ENCODE measurements around the gene HSPA1L. TPM values are rescaled to one million over a fixed set of nuclear protein-coding genes. Genes with fewer than 3 reads are reported as not detected.

The HSPA1L gene
- total RNA-seq, 1 donor from 2014 or later = 5.2 TPM

- peaks cover 12 to 17% (median 16%) of the 10 kb centered on the region in 3 donors for H3K36me3 ChIP-seq (ENCODE audit: control insufficient read depth in 3 of 3, insufficient read depth in 3 of 3, low read length in 3 of 3)
- H3K4me3 ChIP-seq (ENCODE audit: low read length in 3 of 3) = no peak overlapping the region
- no peaks in the 10 kb centered on the region for H3K27me3 ChIP-seq (ENCODE audit: control insufficient read depth in 3 of 3, insufficient read depth in 3 of 3, low read length in 3 of 3)
- no peak overlapping the region for H3K9ac ChIP-seq (ENCODE audit: low read depth in 1 of 3, low read length in 3 of 3)
- peaks cover 0 to 6% (median 2%) of the 10 kb centered on the region in 3 donors for H3K4me1 ChIP-seq (ENCODE audit: control insufficient read depth in 3 of 3, insufficient read depth in 3 of 3, low read length in 3 of 3)
- no peaks in the 10 kb centered on the region for H3K9me3 ChIP-seq (ENCODE audit: control insufficient read depth in 3 of 3, low read length in 3 of 3)
- H3K27ac ChIP-seq (ENCODE audit: low read depth, low read length) = no peak overlapping the region
Observed at GRCh38 chr6:31767096-31767645, 47.9 kb downstream of the HSPA1L start.

GRCh38 chr6:31765910-31766794 lies 48.9 kb downstream of the HSPA1L start:
- peak overlapping the region in 2 of 3 donors; percentile 33 for H3K9ac ChIP-seq (ENCODE audit: low read depth in 1 of 3, low read length in 3 of 3)
- no peaks in the 10 kb centered on the region for H3K27me3 ChIP-seq (ENCODE audit: control insufficient read depth in 3 of 3, insufficient read depth in 3 of 3, low read length in 3 of 3)
- peaks cover 12 to 17% (median 16%) of the 10 kb centered on the region in 3 donors for H3K36me3 ChIP-seq (ENCODE audit: control insufficient read depth in 3 of 3, insufficient read depth in 3 of 3, low read length in 3 of 3)
- H3K27ac ChIP-seq (ENCODE audit: low read depth, low read length) = no peak overlapping the region
- peaks cover 0 to 6% (median 2%) of the 10 kb centered on the region in 3 donors for H3K4me1 ChIP-seq (ENCODE audit: control insufficient read depth in 3 of 3, insufficient read depth in 3 of 3, low read length in 3 of 3)
- no peaks in the 10 kb centered on the region for H3K9me3 ChIP-seq (ENCODE audit: control insufficient read depth in 3 of 3, low read length in 3 of 3)
- H3K4me3 ChIP-seq (ENCODE audit: low read length in 3 of 3) = peak overlapping the region in 2 of 3 donors; percentile 9 to 52

- Histone ChIP-seq H3K27me3 (ENCODE audit: control insufficient read depth in 3 of 3, insufficient read depth in 3 of 3, low read length in 3 of 3) (no peaks in the 10 kb centered on the region), H3K27ac (ENCODE audit: low read depth, low read length) (no peak overlapping the region), H3K36me3 (ENCODE audit: control insufficient read depth in 3 of 3, insufficient read depth in 3 of 3, low read length in 3 of 3) (peaks cover 12 to 17% (median 16%) of the 10 kb centered on the region in 3 donors), H3K4me3 (ENCODE audit: low read length in 3 of 3) (no peak overlapping the region), H3K9me3 (ENCODE audit: control insufficient read depth in 3 of 3, low read length in 3 of 3) (no peaks in the 10 kb centered on the region), H3K9ac (ENCODE audit: low read depth in 1 of 3, low read length in 3 of 3) (no peak overlapping the region), H3K4me1 (ENCODE audit: control insufficient read depth in 3 of 3, insufficient read depth in 3 of 3, low read length in 3 of 3) (peaks cover 0 to 6% (median 2%) of the 10 kb centered on the region in 3 donors)
Observed at GRCh38 chr6:31765559-31765909, 49.5 kb downstream of the HSPA1L start.

- Histone ChIP-seq H3K9me3 (ENCODE audit: control insufficient read depth in 3 of 3, low read length in 3 of 3) (no peaks in the 10 kb centered on the region), H3K4me1 (ENCODE audit: control insufficient read depth in 3 of 3, insufficient read depth in 3 of 3, low read length in 3 of 3) (peaks cover 0 to 2% (median 2%) of the 10 kb centered on the region in 3 donors), H3K9ac (ENCODE audit: low read depth in 1 of 3, low read length in 3 of 3) (no peak overlapping the region), H3K27ac (ENCODE audit: low read depth, low read length) (no peak overlapping the region), H3K36me3 (ENCODE audit: control insufficient read depth in 3 of 3, insufficient read depth in 3 of 3, low read length in 3 of 3) (peaks cover 13 to 19% (median 16%) of the 10 kb centered on the region in 3 donors), H3K4me3 (ENCODE audit: low read length in 3 of 3) (no peak overlapping the region), H3K27me3 (ENCODE audit: control insufficient read depth in 3 of 3, insufficient read depth in 3 of 3, low read length in 3 of 3) (no peaks in the 10 kb centered on the region)
Observed at GRCh38 chr6:31764198-31764597, 50.9 kb downstream of the HSPA1L start.

- Histone ChIP-seq H3K27ac (ENCODE audit: low read depth, low read length) (no peak overlapping the region), H3K9ac (ENCODE audit: low read depth in 1 of 3, low read length in 3 of 3) (no peak overlapping the region), H3K36me3 (ENCODE audit: control insufficient read depth in 3 of 3, insufficient read depth in 3 of 3, low read length in 3 of 3) (peaks cover 9 to 19% (median 16%) of the 10 kb centered on the region in 3 donors), H3K9me3 (ENCODE audit: control insufficient read depth in 3 of 3, low read length in 3 of 3) (no peaks in the 10 kb centered on the region), H3K4me1 (ENCODE audit: control insufficient read depth in 3 of 3, insufficient read depth in 3 of 3, low read length in 3 of 3) (peaks cover 0 to 2% (median 2%) of the 10 kb centered on the region in 3 donors), H3K27me3 (ENCODE audit: control insufficient read depth in 3 of 3, insufficient read depth in 3 of 3, low read length in 3 of 3) (no peaks in the 10 kb centered on the region), H3K4me3 (ENCODE audit: low read length in 3 of 3) (no peak overlapping the region)
Observed at GRCh38 chr6:31763619-31763940, 51.5 kb downstream of the HSPA1L start.

- Histone ChIP-seq H3K27me3 (ENCODE audit: control insufficient read depth in 3 of 3, insufficient read depth in 3 of 3, low read length in 3 of 3) (no peaks in the 10 kb centered on the region), H3K9ac (ENCODE audit: low read depth in 1 of 3, low read length in 3 of 3) (no peak overlapping the region), H3K4me1 (ENCODE audit: control insufficient read depth in 3 of 3, insufficient read depth in 3 of 3, low read length in 3 of 3) (peaks cover 0 to 2% (median 2%) of the 10 kb centered on the region in 3 donors), H3K27ac (ENCODE audit: low read depth, low read length) (no peak overlapping the region), H3K36me3 (ENCODE audit: control insufficient read depth in 3 of 3, insufficient read depth in 3 of 3, low read length in 3 of 3) (peaks cover 9 to 17% (median 14%) of the 10 kb centered on the region in 3 donors), H3K4me3 (ENCODE audit: low read length in 3 of 3) (no peak overlapping the region), H3K9me3 (ENCODE audit: control insufficient read depth in 3 of 3, low read length in 3 of 3) (no peaks in the 10 kb centered on the region)
Observed at GRCh38 chr6:31762878-31763618, 52.0 kb downstream of the HSPA1L start.

GRCh38 chr6:31762356-31762755 lies 52.7 kb downstream of the HSPA1L start, which contains the start of gene SAPCD1:
SAPCD1 (plus strand) TSS chr6:31762656; CDS start chr6:31763055, 399 bp downstream.
- H3K27ac ChIP-seq (ENCODE audit: low read depth, low read length) = no peak within 1 kb of the TSS
- peaks cover 7 to 14% (median 11%) of the 10 kb centered on the region in 3 donors for H3K36me3 ChIP-seq (ENCODE audit: control insufficient read depth in 3 of 3, insufficient read depth in 3 of 3, low read length in 3 of 3)
- H3K4me1 ChIP-seq (ENCODE audit: control insufficient read depth in 3 of 3, insufficient read depth in 3 of 3, low read length in 3 of 3) = peaks cover 0 to 2% (median 2%) of the 10 kb centered on the region in 3 donors
- H3K4me3 ChIP-seq (ENCODE audit: low read length in 3 of 3) = no peak within 1 kb of the TSS
- H3K9ac ChIP-seq (ENCODE audit: low read depth in 1 of 3, low read length in 3 of 3) = no peak within 1 kb of the TSS
- no peaks in the 10 kb centered on the region for H3K27me3 ChIP-seq (ENCODE audit: control insufficient read depth in 3 of 3, insufficient read depth in 3 of 3, low read length in 3 of 3)
- no peaks in the 10 kb centered on the region for H3K9me3 ChIP-seq (ENCODE audit: control insufficient read depth in 3 of 3, low read length in 3 of 3)

- Histone ChIP-seq H3K36me3 (ENCODE audit: control insufficient read depth in 3 of 3, insufficient read depth in 3 of 3, low read length in 3 of 3) (peaks cover 4 to 5% (median 4%) of the 10 kb centered on the region in 3 donors), H3K4me1 (ENCODE audit: control insufficient read depth in 3 of 3, insufficient read depth in 3 of 3, low read length in 3 of 3) (peaks cover 0 to 2% (median 2%) of the 10 kb centered on the region in 3 donors), H3K27me3 (ENCODE audit: control insufficient read depth in 3 of 3, insufficient read depth in 3 of 3, low read length in 3 of 3) (no peaks in the 10 kb centered on the region), H3K9me3 (ENCODE audit: control insufficient read depth in 3 of 3, low read length in 3 of 3) (no peaks in the 10 kb centered on the region), H3K27ac (ENCODE audit: low read depth, low read length) (no peak overlapping the region), H3K4me3 (ENCODE audit: low read length in 3 of 3) (no peak overlapping the region), H3K9ac (ENCODE audit: low read depth in 1 of 3, low read length in 3 of 3) (no peak overlapping the region)
Observed at GRCh38 chr6:31761343-31761742, 53.7 kb downstream of the HSPA1L start.

- no peaks in the 10 kb centered on the region for H3K9me3 ChIP-seq (ENCODE audit: control insufficient read depth in 3 of 3, low read length in 3 of 3)
- no peaks in the 10 kb centered on the region for H3K27me3 ChIP-seq (ENCODE audit: control insufficient read depth in 3 of 3, insufficient read depth in 3 of 3, low read length in 3 of 3)
- H3K9ac ChIP-seq (ENCODE audit: low read depth in 1 of 3, low read length in 3 of 3) = no peak overlapping the region
- peaks cover 0 to 2% (median 0%) of the 10 kb centered on the region in 3 donors for H3K4me1 ChIP-seq (ENCODE audit: control insufficient read depth in 3 of 3, insufficient read depth in 3 of 3, low read length in 3 of 3)
- no peak overlapping the region for H3K27ac ChIP-seq (ENCODE audit: low read depth, low read length)
- H3K36me3 ChIP-seq (ENCODE audit: control insufficient read depth in 3 of 3, insufficient read depth in 3 of 3, low read length in 3 of 3) = peaks cover 1 to 4% (median 2%) of the 10 kb centered on the region in 3 donors
- H3K4me3 ChIP-seq (ENCODE audit: low read length in 3 of 3) = no peak overlapping the region
Observed at GRCh38 chr6:31760790-31761189, 54.3 kb downstream of the HSPA1L start.

Data from skeletal muscle tissue (tissue), 4 donors.